ENCODE measurements around the gene PSAP.

PSAP gene

GRCh38 chr10:71825217-71825616 lies 25.8 kb downstream of the PSAP start:
- DNase-seq (ENCODE audit: low read depth), result no peak

GRCh38 chr10:71824333-71824732 lies 26.7 kb downstream of the PSAP start:
- no peak for DNase-seq (ENCODE audit: low read depth)

GRCh38 chr10:71823356-71823755 lies 27.7 kb downstream of the PSAP start:
- no peak for DNase-seq (ENCODE audit: low read depth)

- no peak for DNase-seq (ENCODE audit: low read depth)
These were observed 28.9 kb downstream of the PSAP start for GRCh38 chr10:71821909-71822763.

GRCh38 chr10:71820966-71821365 lies 30.1 kb downstream of the PSAP start:
- no peak for DNase-seq (ENCODE audit: low read depth)

- no peak for DNase-seq (ENCODE audit: low read depth)
These were observed 31.1 kb downstream of the PSAP start for GRCh38 chr10:71819985-71820384.

GRCh38 chr10:71819441-71819861 lies 31.6 kb downstream of the PSAP start:
- DNase-seq (ENCODE audit: low read depth), result no peak

- no peak for DNase-seq (ENCODE audit: low read depth)
These were observed 32.3 kb downstream of the PSAP start for GRCh38 chr10:71818674-71819260.

- no peak for DNase-seq (ENCODE audit: low read depth)
These were observed 33.0 kb downstream of the PSAP start for GRCh38 chr10:71817831-71818655.

- DNase-seq (ENCODE audit: low read depth), result no peak
These were observed 34.0 kb downstream of the PSAP start for GRCh38 chr10:71816936-71817618.

GRCh38 chr10:71816421-71816851 lies 34.6 kb downstream of the PSAP start:
- DNase-seq (ENCODE audit: low read depth), result no peak

GRCh38 chr10:71815515-71816130 lies 35.4 kb downstream of the PSAP start:
- no peak for DNase-seq (ENCODE audit: low read depth)

GRCh38 chr10:71814922-71815411 lies 36.1 kb downstream of the PSAP start:
- DNase-seq (ENCODE audit: low read depth), result no peak

- DNase-seq (ENCODE audit: low read depth), result no peak
These were observed 38.0 kb downstream of the PSAP start for GRCh38 chr10:71812913-71813590.

GRCh38 chr10:71812016-71812912 lies 38.8 kb downstream of the PSAP start:
- peak; percentile 69 for DNase-seq (ENCODE audit: low read depth)

- DNase-seq (ENCODE audit: low read depth), result no peak
These were observed 39.7 kb downstream of the PSAP start for GRCh38 chr10:71811351-71811750.

- DNase-seq (ENCODE audit: low read depth), result no peak
These were observed 40.9 kb downstream of the PSAP start for GRCh38 chr10:71810048-71810750.

- no peak for DNase-seq (ENCODE audit: low read depth)
These were observed 41.4 kb downstream of the PSAP start for GRCh38 chr10:71809628-71810027.

All from activated T-helper 1 cell treated with Interleukin-2 at 50 U/mL for 16 hours (primary cell).